22Rv1 (cell line): ENCODE results near the gene OVCA2.

Experiments
- ZFX ChIP-seq: fragments of 450-650 bp; IDR thresholded peaks from 2 replicates; pipeline ENCODE4 v1.6.1; 2017; ENCODE audit warnings: antibody characterized with exemption, borderline replicate concordance
- TF ChIP-seq, protein P1 (sequence below): fragments of 450-650 bp; IDR thresholded peaks from 2 replicates; pipeline ENCODE4 v1.5.1; 2017; ENCODE audit warnings: mild to moderate bottlenecking

- TF ChIP-seq, protein P1, sequence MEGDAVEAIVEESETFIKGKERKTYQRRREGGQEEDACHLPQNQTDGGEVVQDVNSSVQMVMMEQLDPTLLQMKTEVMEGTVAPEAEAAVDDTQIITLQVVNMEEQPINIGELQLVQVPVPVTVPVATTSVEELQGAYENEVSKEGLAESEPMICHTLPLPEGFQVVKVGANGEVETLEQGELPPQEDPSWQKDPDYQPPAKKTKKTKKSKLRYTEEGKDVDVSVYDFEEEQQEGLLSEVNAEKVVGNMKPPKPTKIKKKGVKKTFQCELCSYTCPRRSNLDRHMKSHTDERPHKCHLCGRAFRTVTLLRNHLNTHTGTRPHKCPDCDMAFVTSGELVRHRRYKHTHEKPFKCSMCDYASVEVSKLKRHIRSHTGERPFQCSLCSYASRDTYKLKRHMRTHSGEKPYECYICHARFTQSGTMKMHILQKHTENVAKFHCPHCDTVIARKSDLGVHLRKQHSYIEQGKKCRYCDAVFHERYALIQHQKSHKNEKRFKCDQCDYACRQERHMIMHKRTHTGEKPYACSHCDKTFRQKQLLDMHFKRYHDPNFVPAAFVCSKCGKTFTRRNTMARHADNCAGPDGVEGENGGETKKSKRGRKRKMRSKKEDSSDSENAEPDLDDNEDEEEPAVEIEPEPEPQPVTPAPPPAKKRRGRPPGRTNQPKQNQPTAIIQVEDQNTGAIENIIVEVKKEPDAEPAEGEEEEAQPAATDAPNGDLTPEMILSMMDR, result no peak
- TF ChIP-seq ZFX, result no peak
Measured at GRCh38 chr17:2035541-2036488, 6.0 kb upstream of the OVCA2 start.
